Muscle of back (tissue), 11 donors: ENCODE data around the gene IFNE. TPM values are rescaled to one million over a fixed set of nuclear protein-coding genes. Genes with fewer than 3 reads are reported as not detected.
A peak's percentile ranks its signal among the peaks of the same experiment; 100 is the strongest.
"Not testable (repeated sequence)": the region's sequence is repeated elsewhere in the genome, so short reads cannot be mapped to it uniquely, and the experiment has no call there.

ENCODE experiments used
- DNase-seq, 3 donors: peaks; one replicate each; pipeline versions ENCODE4 v3.0.0 to v3.0.0-alpha.2; 2013
- polyA plus RNA-seq, 10 donors: library from polyadenylated mRNA; unstranded; fragments of 120-200 nt; gene quantifications; one replicate each; pipeline ENCODE4 v1.2.1, GENCODE V29; 2013; ENCODE audit not compliant: insufficient read length in 10 of 10

The IFNE gene
- polyA plus RNA-seq, 10 donors: not detected

GRCh38 chr9:21499912-21500311 lies 17.8 kb upstream of the IFNE start:
- DNase-seq: no peak

- no peak for DNase-seq
These were observed 9.6 kb upstream of the IFNE start for GRCh38 chr9:21491756-21492155.

GRCh38 chr9:21481470-21482056 lies 550 bp downstream of the IFNE start:
- peak in 1 of 3 donors; percentile 5 for DNase-seq

- no peak for DNase-seq
These were observed 2.9 kb downstream of the IFNE start for GRCh38 chr9:21479152-21479702.

- DNase-seq: no peak
These were observed 4.6 kb downstream of the IFNE start for GRCh38 chr9:21477466-21477865.

GRCh38 chr9:21473236-21473635 lies 8.9 kb downstream of the IFNE start:
- no peak for DNase-seq

GRCh38 chr9:21470126-21470525 lies 12.0 kb downstream of the IFNE start:
- no peak for DNase-seq

GRCh38 chr9:21465859-21466518 lies 16.1 kb downstream of the IFNE start:
- peak; percentile 27 to 41 (median 37) for DNase-seq

GRCh38 chr9:21465138-21465537 lies 17.0 kb downstream of the IFNE start:
- DNase-seq: no peak

- DNase-seq: no peak
These were observed 20.7 kb downstream of the IFNE start for GRCh38 chr9:21461377-21461776.

- DNase-seq: peak in 2 of 3 donors; percentile 6 to 9
These were observed 26.8 kb downstream of the IFNE start for GRCh38 chr9:21455320-21455719.

- DNase-seq: no peak
These were observed 28.0 kb downstream of the IFNE start for GRCh38 chr9:21454149-21454548.

GRCh38 chr9:21452681-21453080 lies 29.4 kb downstream of the IFNE start:
- no peak for DNase-seq

GRCh38 chr9:21450733-21451394 lies 31.2 kb downstream of the IFNE start:
- no peak for DNase-seq

- not testable (repeated sequence) for DNase-seq
These were observed 32.8 kb downstream of the IFNE start for GRCh38 chr9:21449312-21449711.

GRCh38 chr9:21443849-21444625 lies 38.1 kb downstream of the IFNE start:
- DNase-seq: peak in 2 of 3 donors; percentile 2 to 5

GRCh38 chr9:21440139-21440538 lies 42.0 kb downstream of the IFNE start, which contains the start of gene IFNA1:
Gene IFNA1 (plus strand): TSS chr9:21440439. CDS start chr9:21440508, 69 bp downstream.
- DNase-seq: no peak

- not testable (repeated sequence) for DNase-seq
These were observed 47.1 kb downstream of the IFNE start for GRCh38 chr9:21435015-21435383.

GRCh38 chr9:21434202-21435014 lies 47.7 kb downstream of the IFNE start:
- DNase-seq: peak; percentile 31 to 39 (median 34)

GRCh38 chr9:21432672-21433425 lies 49.3 kb downstream of the IFNE start:
- DNase-seq: no peak
